Rectal smooth muscle tissue (tissue), 1 donor: ENCODE data around the gene POMGNT2.

Source experiments
- H3K27ac ChIP-seq: one replicate; pipeline ENCODE4 v1.7.0; 2013; ENCODE audit warnings: low read depth, low read length, inconsistent platforms
- H3K27me3 ChIP-seq: one replicate; pipeline ENCODE4 v1.7.0; 2013; ENCODE audit warnings: low read length; ENCODE audit not compliant: control insufficient read depth, insufficient read depth
- H3K36me3 ChIP-seq: one replicate; pipeline ENCODE4 v1.7.0; 2013; ENCODE audit warnings: low read length; ENCODE audit not compliant: control insufficient read depth, insufficient read depth
- H3K4me1 ChIP-seq: one replicate; pipeline ENCODE4 v1.7.0; 2013; ENCODE audit warnings: low read length; ENCODE audit not compliant: control insufficient read depth, insufficient read depth
- H3K4me3 ChIP-seq: one replicate; pipeline ENCODE4 v1.7.0; 2013; ENCODE audit warnings: low read length
- H3K9ac ChIP-seq: one replicate; pipeline ENCODE4 v1.7.0; 2013; ENCODE audit warnings: low read length

The POMGNT2 gene

DNA sequence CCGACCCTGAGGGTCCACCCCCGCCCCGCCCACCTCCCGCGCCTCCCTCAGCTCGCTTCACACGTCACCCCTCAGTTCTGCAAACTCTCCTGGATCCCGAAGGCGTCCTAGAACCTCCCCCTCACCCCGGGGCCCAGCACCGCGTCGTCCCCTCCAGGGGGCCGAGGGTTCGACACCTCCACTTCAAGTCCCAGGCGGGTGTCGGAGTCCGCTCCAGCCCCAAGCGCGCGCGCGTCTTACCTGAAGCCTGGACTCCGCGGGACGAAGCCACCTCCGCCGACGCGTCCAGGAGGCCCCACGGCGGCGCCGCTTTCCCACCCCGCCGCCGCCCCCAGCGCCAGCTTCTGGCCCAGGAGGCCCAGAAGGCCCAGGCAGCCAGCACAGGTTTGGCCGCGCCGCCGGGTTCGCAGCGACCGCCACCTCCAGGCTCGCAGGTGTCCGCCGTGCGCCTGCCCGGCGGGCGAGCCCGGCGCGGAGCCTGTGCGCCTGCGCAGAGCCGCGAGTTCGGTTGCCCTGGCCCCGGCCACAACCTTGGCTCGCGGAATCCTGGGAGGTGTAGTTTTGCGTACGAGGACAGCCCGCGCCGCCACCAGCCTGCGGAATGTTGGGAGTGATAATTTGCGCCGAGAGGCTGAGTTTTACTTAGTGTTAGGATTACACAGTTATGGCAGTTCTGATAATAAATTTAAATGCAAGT lies at the start of gene POMGNT2:
Gene POMGNT2 (minus strand): TSS at position 484 of the 697 bp plus-strand sequence. CDS start 24,648 bp downstream, outside the sequence.
- no peak within 1 kb of the TSS for H3K27ac ChIP-seq

DNA sequence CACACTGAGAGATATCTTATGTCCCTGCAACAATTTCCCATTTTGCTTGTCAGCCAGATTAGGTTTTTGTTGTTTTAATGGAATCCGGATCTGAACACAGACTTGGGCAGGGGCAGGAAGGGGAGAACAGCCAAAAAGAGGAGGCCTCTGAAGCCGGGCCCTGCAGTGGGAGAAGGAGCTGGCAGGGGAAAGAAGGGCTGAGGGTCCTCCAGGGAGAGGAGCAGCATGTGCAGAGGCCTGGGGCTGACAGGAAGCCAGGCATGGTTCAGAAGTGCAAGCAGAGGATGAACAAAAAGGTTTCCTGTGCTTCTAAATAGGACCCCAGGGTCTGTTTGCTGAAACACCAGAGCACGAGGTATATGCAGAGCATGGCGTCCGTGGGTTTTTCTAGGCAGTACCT lies 49.1 kb upstream of the POMGNT2 start:
- Histone ChIP-seq H3K4me1 (peaks cover 12% of the 10 kb centered on the region), H3K27ac (no peak overlapping the region), H3K4me3 (no peak overlapping the region), H3K27me3 (no peaks in the 10 kb centered on the region), H3K36me3 (no peaks in the 10 kb centered on the region), H3K9ac (no peak overlapping the region)

More for the DNA sequence above, at the start of gene POMGNT2:
- no peaks in the 10 kb centered on the region for H3K27me3 ChIP-seq
- peak within 1 kb of the TSS; percentile 70 for H3K4me3 ChIP-seq
- peak within 1 kb of the TSS; percentile 4 for H3K9ac ChIP-seq
- peaks cover 5% of the 10 kb centered on the region for H3K4me1 ChIP-seq
- H3K36me3 ChIP-seq: no peaks in the 10 kb centered on the region

DNA sequence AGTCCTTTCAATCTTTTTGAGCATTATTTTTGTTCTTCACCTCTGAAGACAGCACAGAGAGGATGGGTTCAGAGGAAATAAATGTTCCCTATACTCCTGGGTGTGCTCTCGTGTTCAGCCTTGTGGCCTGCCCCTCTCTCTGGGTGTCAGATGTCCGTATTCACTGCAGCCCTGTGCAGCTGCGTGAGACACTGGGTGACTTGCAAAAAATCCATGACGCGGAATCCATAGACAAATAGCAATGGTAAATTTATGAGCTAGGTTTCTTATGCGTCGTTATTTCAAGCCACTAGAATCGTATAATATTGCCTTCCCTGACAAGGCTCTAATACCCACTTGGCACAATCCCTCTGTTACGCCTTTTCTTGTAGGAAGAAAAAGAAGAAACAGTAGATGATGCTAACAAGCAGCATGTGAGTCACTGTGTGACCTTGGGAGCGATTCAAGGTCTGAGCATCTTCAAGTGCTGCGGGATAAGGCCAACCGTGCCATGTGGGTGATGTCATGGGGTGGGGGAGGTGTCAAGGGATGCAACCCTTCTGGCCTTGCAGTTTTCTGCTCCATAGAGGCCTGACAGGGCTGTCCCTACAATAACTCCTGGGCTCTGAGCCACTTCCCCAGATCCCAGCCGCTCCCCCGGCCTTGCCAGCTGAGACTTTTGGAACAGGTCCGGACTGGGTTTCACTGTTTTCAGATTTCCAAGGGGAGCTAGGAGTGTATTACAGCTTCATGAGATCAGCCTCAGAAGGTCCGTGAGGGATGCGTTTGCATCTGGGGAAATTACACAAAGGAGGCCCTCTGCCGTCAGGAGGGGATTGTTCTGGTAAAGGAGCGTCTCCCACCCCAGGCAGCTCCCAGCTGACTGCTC lies 47.6 kb upstream of the POMGNT2 start:
- Histone ChIP-seq H3K27me3 (no peaks in the 10 kb centered on the region), H3K4me1 (peaks cover 12% of the 10 kb centered on the region), H3K4me3 (no peak overlapping the region), H3K27ac (peak overlapping the region; percentile 52), H3K36me3 (no peaks in the 10 kb centered on the region), H3K9ac (no peak overlapping the region)

- no peak overlapping the region for H3K4me3 ChIP-seq
- H3K27me3 ChIP-seq: no peaks in the 10 kb centered on the region
These were observed 46.8 kb upstream of the POMGNT2 start for GRCh38 chr3:43152649-43153048.

GRCh38 chr3:43148033-43148432 lies 42.2 kb upstream of the POMGNT2 start:
- H3K4me3 ChIP-seq: no peak overlapping the region
- no peak overlapping the region for H3K9ac ChIP-seq
- H3K4me1 ChIP-seq: peaks cover 6% of the 10 kb centered on the region
- H3K36me3 ChIP-seq: no peaks in the 10 kb centered on the region
- no peak overlapping the region for H3K27ac ChIP-seq
- no peaks in the 10 kb centered on the region for H3K27me3 ChIP-seq

More at GRCh38 chr3:43152649-43153048, 46.8 kb upstream of the POMGNT2 start:
- H3K36me3 ChIP-seq: no peaks in the 10 kb centered on the region
- no peak overlapping the region for H3K9ac ChIP-seq
- H3K4me1 ChIP-seq: peaks cover 12% of the 10 kb centered on the region
- peak overlapping the region; percentile 52 for H3K27ac ChIP-seq

DNA sequence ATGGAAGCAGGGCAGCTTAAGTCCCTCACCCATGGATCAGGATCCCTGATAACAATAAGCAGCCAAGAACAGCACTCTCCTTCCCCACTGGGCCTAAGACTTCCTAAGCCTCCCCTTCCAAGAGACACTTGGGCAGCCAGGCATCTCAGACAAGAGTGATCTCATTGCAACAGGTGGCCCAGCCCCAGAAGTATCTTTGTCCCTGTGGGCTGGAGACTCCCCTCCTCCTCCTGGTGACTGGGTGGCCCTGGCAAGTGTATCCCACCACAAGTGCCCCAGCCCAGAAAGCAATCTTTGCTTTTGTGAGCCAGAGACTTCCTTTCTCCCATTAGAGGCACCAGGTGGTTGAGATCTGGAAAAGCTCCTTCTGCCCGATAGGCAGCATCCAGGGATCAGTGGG lies 40.7 kb upstream of the POMGNT2 start:
- Histone ChIP-seq H3K4me1 (no peaks in the 10 kb centered on the region), H3K27ac (no peak overlapping the region), H3K36me3 (no peaks in the 10 kb centered on the region), H3K9ac (no peak overlapping the region), H3K4me3 (no peak overlapping the region), H3K27me3 (no peaks in the 10 kb centered on the region)

GRCh38 chr3:43144761-43145490 lies 39.0 kb upstream of the POMGNT2 start:
- Histone ChIP-seq H3K36me3 (no peaks in the 10 kb centered on the region), H3K4me1 (no peaks in the 10 kb centered on the region), H3K27me3 (no peaks in the 10 kb centered on the region), H3K9ac (no peak overlapping the region), H3K27ac (no peak overlapping the region), H3K4me3 (no peak overlapping the region)

GRCh38 chr3:43142472-43142871 lies 36.6 kb upstream of the POMGNT2 start:
- H3K9ac ChIP-seq: no peak overlapping the region
- H3K27ac ChIP-seq: no peak overlapping the region
- H3K4me3 ChIP-seq: no peak overlapping the region
- H3K4me1 ChIP-seq: no peaks in the 10 kb centered on the region
- H3K36me3 ChIP-seq: no peaks in the 10 kb centered on the region
- H3K27me3 ChIP-seq: no peaks in the 10 kb centered on the region

DNA sequence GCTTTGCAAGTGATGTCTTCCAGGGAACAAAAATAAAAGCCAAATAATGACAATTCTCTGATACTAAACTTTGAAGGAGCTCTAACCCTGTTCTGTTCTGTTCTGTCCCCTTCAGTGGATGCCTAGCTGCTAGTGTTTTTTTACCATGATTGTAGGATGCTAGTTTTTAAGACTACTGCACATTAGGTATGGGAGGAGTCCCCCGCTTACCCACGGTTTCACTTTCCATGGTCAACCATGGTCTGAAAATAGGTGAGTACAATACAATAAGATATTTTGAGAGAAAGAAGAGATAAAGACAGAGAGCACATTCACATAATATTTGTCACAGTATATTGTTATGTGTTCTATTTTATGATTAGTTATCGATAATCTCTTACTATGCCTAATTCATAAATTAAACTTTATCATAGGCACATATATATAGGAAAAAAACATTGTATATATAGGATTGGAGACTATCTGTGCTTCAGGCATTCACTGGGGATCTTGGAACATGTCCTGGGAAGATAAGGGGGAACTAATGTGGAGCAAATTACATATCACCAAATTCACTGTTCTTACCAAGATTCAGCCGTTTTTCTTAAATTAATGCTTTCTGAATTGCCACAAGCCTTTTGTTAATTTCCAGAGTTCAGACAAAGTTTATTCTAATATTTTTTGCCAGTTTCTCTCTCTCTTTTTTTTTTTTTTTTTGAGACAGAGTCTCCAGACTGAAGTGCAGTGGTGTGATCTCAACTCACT lies 32.8 kb upstream of the POMGNT2 start:
- Histone ChIP-seq H3K9ac (no peak overlapping the region), H3K27me3 (no peaks in the 10 kb centered on the region), H3K4me1 (no peaks in the 10 kb centered on the region), H3K27ac (no peak overlapping the region), H3K36me3 (no peaks in the 10 kb centered on the region), H3K4me3 (no peak overlapping the region)

- H3K4me1 ChIP-seq: no peaks in the 10 kb centered on the region
- H3K9ac ChIP-seq: no peak overlapping the region
- no peaks in the 10 kb centered on the region for H3K36me3 ChIP-seq
- H3K4me3 ChIP-seq: no peak overlapping the region
- peaks cover 2% of the 10 kb centered on the region for H3K27me3 ChIP-seq
- H3K27ac ChIP-seq: no peak overlapping the region
These were observed 27.2 kb upstream of the POMGNT2 start for GRCh38 chr3:43132870-43133636.

DNA sequence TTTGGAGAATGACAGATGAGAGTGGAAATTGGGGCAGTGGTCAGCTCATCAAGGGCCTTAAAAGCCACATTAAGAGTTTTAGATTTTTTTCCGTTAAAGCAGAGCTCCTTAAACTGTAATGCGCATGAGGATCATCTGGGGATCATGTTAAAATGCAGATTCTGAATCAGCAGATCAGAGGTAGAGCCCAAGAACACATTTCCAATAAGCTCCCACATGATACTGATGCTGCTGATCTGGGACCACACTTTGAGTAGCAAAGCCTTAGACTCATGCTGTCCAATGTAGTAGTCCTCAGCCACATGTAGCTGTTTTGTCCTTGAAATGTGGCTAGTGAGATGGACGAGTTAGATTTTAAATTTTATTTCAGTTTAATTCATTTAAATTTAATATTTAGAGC lies 26.3 kb upstream of the POMGNT2 start:
- Histone ChIP-seq H3K27ac (no peak overlapping the region), H3K27me3 (peaks cover 2% of the 10 kb centered on the region), H3K4me3 (no peak overlapping the region), H3K9ac (no peak overlapping the region), H3K36me3 (no peaks in the 10 kb centered on the region), H3K4me1 (no peaks in the 10 kb centered on the region)
